Common myeloid progenitor, CD34-positive (primary cell): Measurements from ENCODE around the gene CYP2F1.

Source experiments
- CTCF ChIA-PET: fragments of 350-600 bp; sonication (Branson Sonifier 250); formaldehyde crosslinking; loops from one replicate; lab custom pipeline; 2021; ENCODE audit warnings: antibody characterized with exemption; lab: Charles Lee
- POLR2A ChIA-PET: fragments of 350-600 bp; sonication (Branson Sonifier 250); formaldehyde crosslinking; loops from one replicate; lab custom pipeline; 2021; ENCODE audit warnings: antibody characterized with exemption; lab: Charles Lee
- DNase-seq, 3 donors: peaks; one replicate each; pipeline versions ENCODE4 v3.0.0 to v3.0.0-alpha.2; 2013
- H3K27ac ChIP-seq, 2 experiments: 1 replicate in 1 of 2; 2 replicates in 1 of 2; pipeline ENCODE4 v1.7.0; 2013; ENCODE audit warnings: inconsistent platforms in 2 of 2, low read length in 2 of 2, mild to moderate bottlenecking in 2 of 2, low read depth in 1 of 2, moderate library complexity in 1 of 2; ENCODE audit not compliant: severe bottlenecking in 2 of 2, insufficient read depth in 1 of 2, poor library complexity in 1 of 2
- H3K27me3 ChIP-seq, 5 experiments: replicated peaks in 2 of 5; 1 replicate in 3 of 5; 2 replicates in 2 of 5; pipeline versions ENCODE4 v1.6.1 to v1.7.0; 2013; ENCODE audit warnings: low read length in 4 of 5, mild to moderate bottlenecking in 2 of 5, moderate library complexity in 2 of 5, inconsistent platforms in 1 of 5; ENCODE audit not compliant: insufficient read depth in 5 of 5, control insufficient read depth in 4 of 5
- H3K36me3 ChIP-seq, 4 experiments: 1 replicate in 2 of 4; 2 replicates in 2 of 4; pipeline versions ENCODE4 v1.6.1 to v1.7.0; 2013; ENCODE audit warnings: low read length in 3 of 4, control low read depth in 1 of 4, mild to moderate bottlenecking in 1 of 4; ENCODE audit not compliant: control insufficient read depth in 4 of 4, insufficient read depth in 4 of 4
- H3K4me1 ChIP-seq, 4 experiments: 1 replicate in 3 of 4; 2 replicates in 1 of 4; pipeline versions ENCODE4 v1.6.1 to v1.7.1; 2013; ENCODE audit warnings: low read length in 3 of 4, mild to moderate bottlenecking in 3 of 4, control low read depth in 1 of 4, inconsistent platforms in 1 of 4, moderate library complexity in 1 of 4; ENCODE audit not compliant: control insufficient read depth in 4 of 4, insufficient read depth in 4 of 4; ENCODE audit errors: control extremely low read depth in 1 of 4
- H3K4me3 ChIP-seq, 7 experiments: 1 replicate in 4 of 7; 2 replicates in 3 of 7; pipeline versions ENCODE4 v1.5.1 to v1.7.0; 2013; ENCODE audit warnings: mild to moderate bottlenecking in 7 of 7, low read length in 6 of 7, moderate library complexity in 6 of 7, inconsistent platforms in 2 of 7, low read depth in 2 of 7, control low read depth in 1 of 7; ENCODE audit not compliant: insufficient read depth in 4 of 7, control insufficient read depth in 1 of 7; ENCODE audit errors: extremely low read depth in 1 of 7
- H3K9me3 ChIP-seq, 5 experiments: 1 replicate in 4 of 5; 2 replicates in 1 of 5; pipeline versions ENCODE4 v1.6.1 to v1.7.1; 2013; ENCODE audit warnings: low read length in 4 of 5, mild to moderate bottlenecking in 2 of 5, inconsistent platforms in 1 of 5, low read depth in 1 of 5, moderate library complexity in 1 of 5; ENCODE audit not compliant: control insufficient read depth in 4 of 5, insufficient read depth in 2 of 5; ENCODE audit errors: control extremely low read depth in 1 of 5
- WGBS: methylation state at CpG from one replicate; pipeline ENCODE4 v1.1.5; 2013; ENCODE audit not compliant: insufficient coverage; 5-methylcytosine and 5-hydroxymethylcytosine counted together

Gene CYP2F1

GRCh38 chr19:41156207-41156606, 42.0 kb downstream of the CYP2F1 start:
- Histone ChIP-seq H3K27ac (no peak overlapping the region), H3K9me3 (peaks cover 0 to 8% (median 3%) of the 10 kb centered on the region in 5 experiments), H3K4me3 (no peak overlapping the region), H3K4me1 (no peaks in the 10 kb centered on the region), H3K27me3 (no peaks in the 10 kb centered on the region), H3K36me3 (no peaks in the 10 kb centered on the region)
- WGBS, result 80% methylated on average over 1 of the region's 2 CpGs
- DNase-seq, result no peak
- POLR2A ChIA-PET, result no interaction called here
- CTCF ChIA-PET, result no interaction called here

GRCh38 chr19:41159881-41160280, 45.6 kb downstream of the CYP2F1 start:
- H3K4me1 ChIP-seq, result no peaks in the 10 kb centered on the region
- peaks cover 0 to 8% (median 3%) of the 10 kb centered on the region in 5 experiments for H3K9me3 ChIP-seq
- ChIA-PET CTCF (interaction anchor here (1.1 kb wide), 2 partner anchors 16 to 149 kb away, joined by 3 to 5 read pairs; no protein-coding TSS in a partner anchor), POLR2A (no interaction called here)
- DNase-seq, result peak in 2 of 3 donors; percentile 30 to 51
- WGBS, result 67% methylated on average over 1 of the region's 2 CpGs
- no peak overlapping the region for H3K27ac ChIP-seq
- no peak overlapping the region for H3K4me3 ChIP-seq
- H3K27me3 ChIP-seq, result no peaks in the 10 kb centered on the region
- no peaks in the 10 kb centered on the region for H3K36me3 ChIP-seq

- no peaks in the 10 kb centered on the region for H3K36me3 ChIP-seq
- CTCF ChIA-PET, result no interaction called here
- no peak for DNase-seq
- H3K9me3 ChIP-seq, result no peaks in the 10 kb centered on the region
- H3K27ac ChIP-seq, result no peak overlapping the region
- no peak overlapping the region for H3K4me3 ChIP-seq
- no peaks in the 10 kb centered on the region for H3K4me1 ChIP-seq
- WGBS, result 100% methylated on average over 1 of the region's 5 CpGs
- no peaks in the 10 kb centered on the region for H3K27me3 ChIP-seq
- POLR2A ChIA-PET, result interaction anchor here (0.7 kb wide), 1 partner anchor 18 kb away, joined by 3 read pairs; no protein-coding TSS in a partner anchor
Measured at GRCh38 chr19:41161903-41162302, 47.7 kb downstream of the CYP2F1 start.

GRCh38 chr19:41166944-41167804, 52.9 kb downstream of the CYP2F1 start:
- 95% methylated on average over 13 of the region's 14 CpGs for WGBS
- Histone ChIP-seq H3K9me3 (no peaks in the 10 kb centered on the region), H3K4me1 (no peaks in the 10 kb centered on the region), H3K4me3 (no peak overlapping the region), H3K27me3 (no peaks in the 10 kb centered on the region), H3K36me3 (no peaks in the 10 kb centered on the region), H3K27ac (no peak overlapping the region)
- ChIA-PET POLR2A (no interaction called here), CTCF (interaction anchor here (0.7 kb wide), 1 partner anchor 25 kb away, joined by 3 read pairs; no protein-coding TSS in a partner anchor)
- DNase-seq, result no peak

- peaks cover 0 to 19% (median 16%) of the 10 kb centered on the region in 4 experiments for H3K4me1 ChIP-seq
- H3K36me3 ChIP-seq, result no peaks in the 10 kb centered on the region
- H3K27me3 ChIP-seq, result no peaks in the 10 kb centered on the region
- H3K4me3 ChIP-seq, result no peak overlapping the region
- no peak for DNase-seq
- ChIA-PET POLR2A (no interaction called here), CTCF (no interaction called here)
- no peak overlapping the region for H3K27ac ChIP-seq
- WGBS, result 100% methylated on average over 4 of the region's 6 CpGs
- H3K9me3 ChIP-seq, result no peaks in the 10 kb centered on the region
Measured at GRCh38 chr19:41172297-41173164, 58.3 kb downstream of the CYP2F1 start.

GRCh38 chr19:41174297-41174928, 60.2 kb downstream of the CYP2F1 start:
- ChIA-PET CTCF (interaction anchor here (1.2 kb wide), 1 partner anchor 12 kb away, joined by 3 read pairs; no protein-coding TSS in a partner anchor), POLR2A (no interaction called here)
- H3K4me3 ChIP-seq, result no peak overlapping the region
- H3K4me1 ChIP-seq, result peaks cover 0 to 19% (median 16%) of the 10 kb centered on the region in 4 experiments
- no peaks in the 10 kb centered on the region for H3K9me3 ChIP-seq
- WGBS, result 94% methylated on average over 7 of the region's 15 CpGs
- no peaks in the 10 kb centered on the region for H3K36me3 ChIP-seq
- H3K27ac ChIP-seq, result no peak overlapping the region
- H3K27me3 ChIP-seq, result no peaks in the 10 kb centered on the region
- no peak for DNase-seq
